Transverse colon (tissue), 3 donors: ENCODE measurements around the gene FBXL2.

ENCODE experiments used
- POLR2A ChIP-seq: fragments of 450-650 bp; IDR thresholded peaks from one replicate; pipeline ENCODE4 v1.6.1; 2016; ENCODE audit warnings: antibody characterized with exemption, mild to moderate bottlenecking, moderate library complexity
- TF ChIP-seq, protein P1 (sequence below), 5 experiments: fragments of 200-600 bp in 3 of 5; fragments of 450-650 bp in 2 of 5; sonication (generic) in 3 of 5; IDR thresholded peaks; 1 replicate in 2 of 5; 2 replicates in 3 of 5; pipeline ENCODE4 v1.5.1; 2016 to 2017; ENCODE audit warnings: antibody characterized with exemption in 5 of 5, inconsistent platforms in 3 of 5, mild to moderate bottlenecking in 2 of 5, moderate library complexity in 1 of 5

DNA sequence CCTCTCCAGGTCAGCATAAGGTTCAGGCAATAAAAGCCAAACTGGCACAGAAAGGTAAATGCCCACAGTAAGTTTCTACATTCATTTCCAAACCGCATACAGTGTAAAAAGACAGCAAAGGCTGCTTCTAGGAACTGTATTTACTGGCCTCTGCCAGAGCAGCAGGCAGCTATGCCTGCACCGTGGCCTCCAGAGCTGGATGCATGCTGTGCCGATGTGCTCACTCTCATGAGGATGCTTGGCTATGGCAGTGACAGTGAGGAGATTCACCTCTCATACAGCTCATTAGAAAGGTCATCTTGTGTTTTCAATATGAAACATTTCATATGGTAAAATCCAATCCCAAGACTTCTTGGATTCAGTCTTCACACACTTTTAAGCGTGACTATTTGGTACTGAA is 112.7 kb downstream of the FBXL2 start:
- TF ChIP-seq, protein P1, sequence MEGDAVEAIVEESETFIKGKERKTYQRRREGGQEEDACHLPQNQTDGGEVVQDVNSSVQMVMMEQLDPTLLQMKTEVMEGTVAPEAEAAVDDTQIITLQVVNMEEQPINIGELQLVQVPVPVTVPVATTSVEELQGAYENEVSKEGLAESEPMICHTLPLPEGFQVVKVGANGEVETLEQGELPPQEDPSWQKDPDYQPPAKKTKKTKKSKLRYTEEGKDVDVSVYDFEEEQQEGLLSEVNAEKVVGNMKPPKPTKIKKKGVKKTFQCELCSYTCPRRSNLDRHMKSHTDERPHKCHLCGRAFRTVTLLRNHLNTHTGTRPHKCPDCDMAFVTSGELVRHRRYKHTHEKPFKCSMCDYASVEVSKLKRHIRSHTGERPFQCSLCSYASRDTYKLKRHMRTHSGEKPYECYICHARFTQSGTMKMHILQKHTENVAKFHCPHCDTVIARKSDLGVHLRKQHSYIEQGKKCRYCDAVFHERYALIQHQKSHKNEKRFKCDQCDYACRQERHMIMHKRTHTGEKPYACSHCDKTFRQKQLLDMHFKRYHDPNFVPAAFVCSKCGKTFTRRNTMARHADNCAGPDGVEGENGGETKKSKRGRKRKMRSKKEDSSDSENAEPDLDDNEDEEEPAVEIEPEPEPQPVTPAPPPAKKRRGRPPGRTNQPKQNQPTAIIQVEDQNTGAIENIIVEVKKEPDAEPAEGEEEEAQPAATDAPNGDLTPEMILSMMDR (IDR thresholded peaks at IDR 0.05) = no peak
- no peak for TF ChIP-seq POLR2A
